Activated naive CD4-positive, alpha-beta T cell treated with anti-CD3 and anti-CD28 coated beads, Interleukin-2, amount 50 U/mL, for 72 hours (primary cell): Measurements from ENCODE around the gene SLC37A3. TPM values are rescaled to one million over a fixed set of nuclear protein-coding genes. Genes with fewer than 3 reads are reported as not detected.
"Not testable (repeated sequence)": the region's sequence is repeated elsewhere in the genome, so short reads cannot be mapped to it uniquely, and the experiment has no call there.

ENCODE experiments used
- ATAC-seq, 2 donors: fragments of 150-1000 bp; cut with Tn5 transposase; 2 replicates each; pipeline ENCODE4 v1.10.0; 2021; ENCODE audit warnings: mild to moderate bottlenecking in 2 of 2, moderate library complexity in 2 of 2
- DNase-seq, 2 donors: peaks; one replicate each; pipeline ENCODE4 v3.0.0; 2021 to 2022; ENCODE audit warnings: low spot score in 2 of 2
- H3K27ac Mint-ChIP-seq, 2 donors: one replicate each; pipeline ENCODE4 v1.8.0; 2022; ENCODE audit warnings: mild to moderate bottlenecking in 2 of 2, mixed read lengths in 2 of 2
- H3K36me3 Mint-ChIP-seq, 2 donors: one replicate each; pipeline ENCODE4 v1.8.0; 2022; ENCODE audit warnings: mixed read lengths in 2 of 2
- H3K9me3 Mint-ChIP-seq, 2 donors: one replicate each; pipeline ENCODE4 v1.8.0; 2022; ENCODE audit warnings: mixed read lengths in 2 of 2
- total RNA-seq, 2 donors: library from RNA; stranded (reverse); gene quantifications; one replicate each; pipeline ENCODE4 v1.2.3, GENCODE V29; 2022

SLC37A3 gene
- total RNA-seq, 2 donors from 2014 or later = 55.6 to 57.8 TPM

GRCh38 chr7:140330595-140330994 lies 67.7 kb downstream of the SLC37A3 start:
- DNase-seq (no peak), ATAC-seq (no peak)
- peak overlapping the region in 1 of 2 donors; percentile 75 for H3K27ac Mint-ChIP-seq
- peaks cover 0 to 10% of the 10 kb centered on the region in 2 donors for H3K36me3 Mint-ChIP-seq
- H3K9me3 Mint-ChIP-seq = no peaks in the 10 kb centered on the region

DNA sequence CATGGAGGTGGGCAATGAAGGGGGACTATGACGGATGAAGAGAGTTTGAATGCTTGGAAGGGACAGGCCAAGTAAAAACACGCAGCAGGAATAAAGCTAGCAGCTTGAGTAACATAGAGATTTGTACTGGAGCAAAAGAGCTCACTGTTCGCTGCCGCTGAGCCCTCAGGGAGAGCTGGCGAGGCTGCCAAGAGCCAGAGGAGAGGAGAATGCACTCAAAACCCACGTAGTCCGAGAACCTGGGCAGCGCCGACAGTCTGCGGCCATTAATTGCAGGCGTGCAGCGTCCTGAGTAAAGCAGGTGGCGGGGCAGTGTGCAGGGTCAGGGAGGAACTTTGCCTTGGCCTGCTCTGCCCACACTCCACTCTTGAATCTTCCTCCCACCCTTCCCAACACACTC lies 68.2 kb downstream of the SLC37A3 start:
- ATAC-seq (no peak), DNase-seq (no peak)
- H3K27ac Mint-ChIP-seq = peak overlapping the region; percentile 11 to 75
- peaks cover 0 to 9% of the 10 kb centered on the region in 2 donors for H3K36me3 Mint-ChIP-seq
- H3K9me3 Mint-ChIP-seq = no peaks in the 10 kb centered on the region

DNA sequence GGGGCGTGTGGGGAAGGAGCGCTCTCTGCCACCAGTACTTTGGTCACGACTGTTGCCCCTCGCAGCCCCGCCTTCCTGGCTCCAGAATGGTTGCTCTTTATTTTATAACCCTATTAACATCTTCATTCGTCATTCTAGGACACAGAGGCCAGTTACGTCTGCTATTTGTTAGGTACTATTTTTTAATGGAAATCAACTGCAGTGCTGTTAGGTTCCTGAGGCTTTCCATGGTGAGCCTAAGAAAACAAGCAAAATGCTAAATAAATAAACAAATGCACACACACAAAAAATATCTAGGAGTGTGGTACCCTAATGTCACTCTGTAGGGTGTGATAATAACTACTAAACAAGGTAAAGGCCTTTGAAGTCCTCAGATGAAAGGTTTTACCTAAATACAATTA lies 71.1 kb downstream of the SLC37A3 start:
- H3K9me3 Mint-ChIP-seq = no peaks in the 10 kb centered on the region

GRCh38 chr7:140326116-140326928 lies 72.0 kb downstream of the SLC37A3 start:
- peak; percentile 75 to 82 for ATAC-seq
- Mint-ChIP-seq H3K27ac (no peak overlapping the region), H3K9me3 (no peaks in the 10 kb centered on the region)

More for the DNA sequence above, 71.1 kb downstream of the SLC37A3 start:
- H3K36me3 Mint-ChIP-seq = no peaks in the 10 kb centered on the region
- no peak overlapping the region for H3K27ac Mint-ChIP-seq
- ATAC-seq (no peak), DNase-seq (no peak)

DNA sequence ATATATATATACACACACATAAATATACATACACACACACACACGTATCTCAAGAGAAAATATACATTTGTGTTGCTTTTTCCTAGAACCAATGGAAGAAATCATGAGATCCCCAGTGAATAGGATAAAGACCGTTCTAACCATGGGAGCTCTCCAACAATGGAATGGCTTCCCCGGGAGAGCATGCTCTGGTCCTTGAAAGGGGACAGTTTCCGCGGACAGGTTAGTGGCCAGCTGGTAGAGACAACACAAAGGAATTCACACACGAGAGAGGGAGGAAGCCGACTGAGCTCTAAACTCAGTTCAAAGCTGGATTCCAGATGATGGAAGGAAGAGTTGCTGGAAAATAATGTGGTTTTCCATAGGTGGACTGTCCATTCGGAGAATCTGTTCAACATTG lies 72.7 kb downstream of the SLC37A3 start:
- H3K36me3 Mint-ChIP-seq = no peaks in the 10 kb centered on the region
- H3K9me3 Mint-ChIP-seq = no peaks in the 10 kb centered on the region
- DNase-seq (no peak), ATAC-seq (no peak)
- no peak overlapping the region for H3K27ac Mint-ChIP-seq

More at GRCh38 chr7:140326116-140326928, 72.0 kb downstream of the SLC37A3 start:
- peak in 1 of 2 donors; percentile 53 for DNase-seq
- no peaks in the 10 kb centered on the region for H3K36me3 Mint-ChIP-seq

GRCh38 chr7:140324714-140325113 lies 73.6 kb downstream of the SLC37A3 start:
- DNase-seq (no peak), ATAC-seq (no peak)
- H3K27ac Mint-ChIP-seq = no peak overlapping the region
- no peaks in the 10 kb centered on the region for H3K9me3 Mint-ChIP-seq
- H3K36me3 Mint-ChIP-seq = no peaks in the 10 kb centered on the region

GRCh38 chr7:140322759-140323158 lies 75.6 kb downstream of the SLC37A3 start:
- no peak for ATAC-seq
- no peak for DNase-seq
- H3K9me3 Mint-ChIP-seq = no peaks in the 10 kb centered on the region

DNA sequence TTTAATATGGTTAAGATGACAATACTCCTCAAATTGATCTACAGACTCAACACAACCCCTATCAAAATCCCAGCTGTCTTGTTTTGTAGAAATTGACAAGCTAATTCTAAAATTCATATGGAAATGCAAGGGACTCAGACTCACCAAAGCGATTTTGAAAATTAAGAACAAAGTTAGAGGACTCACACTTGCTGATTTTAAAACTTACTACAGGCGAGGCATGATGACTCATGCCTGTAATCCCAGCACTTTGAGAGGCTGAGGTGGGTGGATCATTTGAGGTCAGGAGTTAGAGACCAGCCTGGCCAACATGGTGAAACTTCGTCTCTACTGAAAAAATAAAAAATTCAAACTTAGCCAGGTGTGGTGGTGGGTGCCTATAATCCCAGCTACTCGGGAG lies 78.3 kb downstream of the SLC37A3 start:
- not testable (repeated sequence) for H3K27ac Mint-ChIP-seq, H3K9me3 Mint-ChIP-seq

More at GRCh38 chr7:140322759-140323158, 75.6 kb downstream of the SLC37A3 start:
- no peaks in the 10 kb centered on the region for H3K36me3 Mint-ChIP-seq
- no peak overlapping the region for H3K27ac Mint-ChIP-seq

DNA sequence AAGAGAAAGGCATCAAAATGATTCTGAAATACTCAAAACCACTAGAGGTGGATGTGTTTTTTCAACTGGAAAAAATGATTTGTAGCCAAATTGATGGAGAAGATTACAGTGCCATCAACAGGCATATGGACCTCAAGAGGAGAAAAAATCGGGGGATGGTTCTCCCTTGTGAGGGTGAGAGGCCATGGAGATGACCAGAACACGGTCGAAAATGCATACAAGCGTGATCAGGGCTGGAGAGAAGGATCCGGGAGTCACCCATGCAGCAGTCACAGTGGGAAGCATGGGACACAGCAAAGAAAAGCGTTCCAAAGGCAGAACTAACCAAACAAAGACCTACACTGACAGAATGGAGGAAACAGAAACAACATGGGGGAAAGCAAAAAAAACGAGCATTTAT lies 80.3 kb downstream of the SLC37A3 start:
- Mint-ChIP-seq H3K9me3 (peaks cover 0 to 1% of the 10 kb centered on the region in 2 donors), H3K27ac (no peak overlapping the region), H3K36me3 (peaks cover under 1 to 2% of the 10 kb centered on the region in 2 donors)
- no peak for DNase-seq
- ATAC-seq = no peak

More for the DNA sequence above, 78.3 kb downstream of the SLC37A3 start:
- DNase-seq, H3K36me3 Mint-ChIP-seq, ATAC-seq: not testable (repeated sequence)

DNA sequence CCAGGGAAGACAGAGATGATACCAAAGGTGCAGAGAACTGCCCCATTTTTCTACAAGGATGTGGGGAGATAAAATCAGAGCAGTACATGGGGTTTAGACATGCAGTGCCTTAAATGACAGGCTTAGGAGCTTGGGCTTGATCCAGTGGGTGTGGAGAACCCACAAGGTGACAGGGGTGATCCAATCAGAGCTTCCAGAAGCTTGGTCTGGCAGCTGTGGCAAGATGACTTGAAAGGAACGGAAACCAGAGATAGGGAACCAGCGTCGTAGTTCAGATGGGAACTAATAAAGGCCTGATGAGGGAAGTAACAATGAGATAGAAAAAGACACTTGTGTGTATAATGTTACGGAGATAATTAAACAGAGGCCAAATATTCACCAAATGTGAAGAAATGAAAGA lies 80.7 kb downstream of the SLC37A3 start:
- Mint-ChIP-seq H3K27ac (no peak overlapping the region), H3K9me3 (peaks cover 3 to 5% of the 10 kb centered on the region in 2 donors)
- DNase-seq = no peak

DNA sequence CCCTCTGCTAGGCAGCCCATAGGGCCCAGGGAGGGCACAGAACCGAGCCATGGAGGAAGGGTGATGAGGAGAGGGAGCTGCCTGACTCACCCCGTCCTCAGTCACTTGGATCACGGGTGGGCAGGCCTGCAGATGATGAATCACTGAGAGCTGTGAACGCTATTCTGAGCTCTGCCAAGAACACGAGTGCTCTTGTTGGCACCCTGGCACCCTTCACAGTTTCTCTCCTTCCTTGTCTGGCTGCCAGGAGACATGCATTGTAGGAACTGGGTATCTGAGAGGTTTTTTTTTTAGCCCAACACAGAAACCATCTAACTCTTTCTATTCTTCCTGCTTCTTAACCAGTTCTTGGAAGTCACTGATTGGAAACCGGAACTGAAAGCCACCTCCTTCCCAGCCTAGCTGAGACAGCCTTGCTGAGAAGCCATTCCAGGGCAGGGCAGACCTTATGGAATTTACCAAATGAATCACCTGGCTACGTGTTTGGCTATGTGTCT lies 82.1 kb downstream of the SLC37A3 start:
- peak overlapping the region in 1 of 2 donors; percentile 47 for H3K27ac Mint-ChIP-seq
- ATAC-seq (peak; percentile 87 to 88), DNase-seq (peak in 1 of 2 donors; percentile 8)
- peaks cover 4 to 13% of the 10 kb centered on the region in 2 donors for H3K9me3 Mint-ChIP-seq
- peaks cover 12 to 16% of the 10 kb centered on the region in 2 donors for H3K36me3 Mint-ChIP-seq

More for the DNA sequence above, 80.7 kb downstream of the SLC37A3 start:
- no peak for ATAC-seq
- peaks cover 4 to 6% of the 10 kb centered on the region in 2 donors for H3K36me3 Mint-ChIP-seq

DNA sequence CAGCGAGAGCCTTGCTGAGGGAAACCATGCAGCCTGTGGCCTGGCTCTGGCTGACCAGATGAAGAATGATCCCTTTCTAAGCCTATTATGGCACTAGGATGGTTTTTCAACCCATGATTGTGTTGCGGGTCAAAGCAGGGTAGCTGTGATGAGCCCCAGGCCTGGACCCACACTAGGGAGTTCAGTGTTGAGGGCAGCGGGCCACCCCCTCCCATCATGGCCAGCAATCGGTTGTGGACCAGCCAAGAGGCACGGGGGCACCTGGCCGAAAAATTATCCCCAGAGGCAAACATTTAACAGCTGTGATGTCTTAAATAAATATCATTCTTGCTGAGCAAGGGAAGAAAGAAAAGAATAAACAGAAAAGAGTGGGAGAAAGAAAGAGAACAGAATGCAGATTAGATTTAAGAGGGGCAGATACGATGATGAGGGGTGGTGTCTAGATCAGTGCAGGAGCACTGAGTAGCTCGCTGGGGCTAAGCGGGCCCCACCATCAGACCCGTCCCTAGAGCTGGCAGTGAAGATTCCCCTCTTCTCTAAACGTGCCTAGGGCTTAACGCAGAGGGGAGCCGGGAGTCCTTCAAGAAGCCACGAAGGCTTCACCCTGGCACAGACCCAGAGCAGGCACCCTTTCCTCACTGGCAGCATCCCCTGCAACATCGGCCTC lies 82.7 kb downstream of the SLC37A3 start:
- peak overlapping the region in 1 of 2 donors; percentile 47 for H3K27ac Mint-ChIP-seq
- ATAC-seq (no peak), DNase-seq (no peak)
- H3K9me3 Mint-ChIP-seq = peaks cover 4 to 13% of the 10 kb centered on the region in 2 donors
- peaks cover 12 to 16% of the 10 kb centered on the region in 2 donors for H3K36me3 Mint-ChIP-seq

- ATAC-seq (no peak), DNase-seq (no peak)
- Mint-ChIP-seq H3K36me3 (peaks cover 12 to 16% of the 10 kb centered on the region in 2 donors), H3K27ac (peak overlapping the region in 1 of 2 donors; percentile 47), H3K9me3 (peaks cover 4 to 13% of the 10 kb centered on the region in 2 donors)
Measured at GRCh38 chr7:140314573-140315480, 83.5 kb downstream of the SLC37A3 start.

DNA sequence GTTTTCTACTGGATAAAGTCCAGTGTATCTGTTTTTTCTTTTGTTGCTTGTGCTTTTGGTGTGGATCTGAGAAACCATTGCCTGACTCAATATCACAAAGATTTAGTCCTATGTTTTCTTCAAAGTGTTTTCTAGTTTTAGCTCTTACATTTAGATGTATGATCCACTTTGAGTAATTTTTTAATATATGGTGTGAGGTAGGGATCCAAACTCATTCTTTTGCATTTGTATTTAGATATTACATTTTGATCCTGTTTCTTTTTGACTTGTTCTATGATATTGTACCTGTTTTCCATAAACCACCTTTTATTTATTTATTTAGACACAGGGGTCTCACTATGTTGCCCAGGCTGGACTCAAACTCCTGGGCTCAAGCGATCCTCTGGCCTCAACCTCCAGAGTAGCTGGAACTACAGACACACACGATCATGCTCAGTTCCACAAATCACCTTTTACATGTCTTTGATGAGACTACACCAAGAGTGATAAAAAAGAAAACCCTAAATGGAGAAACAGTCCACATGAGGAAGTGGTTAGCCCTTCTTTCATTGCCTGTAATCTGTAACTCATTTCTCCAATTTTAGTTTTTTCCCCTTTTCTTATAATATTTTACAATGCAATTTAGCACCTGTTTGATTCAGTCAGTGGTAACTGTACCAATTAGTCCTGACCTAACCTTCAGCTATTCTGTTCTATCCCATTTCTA lies 86.0 kb downstream of the SLC37A3 start:
- ATAC-seq (no peak), DNase-seq (no peak)
- Mint-ChIP-seq H3K27ac (no peak overlapping the region), H3K36me3 (peaks cover 12 to 16% of the 10 kb centered on the region in 2 donors), H3K9me3 (peaks cover 4 to 13% of the 10 kb centered on the region in 2 donors)

- peaks cover 12 to 16% of the 10 kb centered on the region in 2 donors for H3K36me3 Mint-ChIP-seq
- H3K9me3 Mint-ChIP-seq = peaks cover 4 to 13% of the 10 kb centered on the region in 2 donors
- not testable (repeated sequence) for DNase-seq, H3K27ac Mint-ChIP-seq, ATAC-seq
Measured at GRCh38 chr7:140311128-140311527, 87.2 kb downstream of the SLC37A3 start.
